Activated naive CD4-positive, alpha-beta T cell treated with anti-CD3 and anti-CD28 coated beads, Interleukin-2, amount 10 ng/mL, durations not matched to agents 7 days and 5 days (primary cell): ENCODE data around the gene PGAP3.
A peak's percentile ranks its signal among the peaks of the same experiment; 100 is the strongest.
"Not testable (repeated sequence)": the region's sequence is repeated elsewhere in the genome, so short reads cannot be mapped to it uniquely, and the experiment has no call there.

Experiments
- CTCF ChIA-PET: fragments of 350-600 bp; sonication (Branson Sonifier 250); formaldehyde crosslinking; loops from one replicate; lab custom pipeline; 2021; ENCODE audit warnings: antibody characterized with exemption; lab: Charles Lee
- DNase-seq: peaks from one replicate; pipeline ENCODE4 v3.0.0-alpha.2; 2020
- H3K27ac Mint-ChIP-seq: one replicate; pipeline ENCODE4 v1.8.0; 2021; ENCODE audit warnings: mild to moderate bottlenecking, moderate library complexity, mixed read lengths
- H3K27me3 Mint-ChIP-seq: one replicate; pipeline ENCODE4 v1.8.0; 2021; ENCODE audit warnings: mild to moderate bottlenecking, mixed read lengths
- H3K36me3 Mint-ChIP-seq: one replicate; pipeline ENCODE4 v1.8.0; 2021; ENCODE audit warnings: mixed read lengths
- H3K4me1 Mint-ChIP-seq: one replicate; pipeline ENCODE4 v1.8.0; 2021; ENCODE audit warnings: mixed read lengths
- H3K4me3 Mint-ChIP-seq: one replicate; pipeline ENCODE4 v1.8.0; 2021; ENCODE audit warnings: mild to moderate bottlenecking, moderate library complexity, mixed read lengths
- H3K9me3 Mint-ChIP-seq: one replicate; pipeline ENCODE4 v1.8.0; 2021; ENCODE audit warnings: mixed read lengths

Gene PGAP3

DNA sequence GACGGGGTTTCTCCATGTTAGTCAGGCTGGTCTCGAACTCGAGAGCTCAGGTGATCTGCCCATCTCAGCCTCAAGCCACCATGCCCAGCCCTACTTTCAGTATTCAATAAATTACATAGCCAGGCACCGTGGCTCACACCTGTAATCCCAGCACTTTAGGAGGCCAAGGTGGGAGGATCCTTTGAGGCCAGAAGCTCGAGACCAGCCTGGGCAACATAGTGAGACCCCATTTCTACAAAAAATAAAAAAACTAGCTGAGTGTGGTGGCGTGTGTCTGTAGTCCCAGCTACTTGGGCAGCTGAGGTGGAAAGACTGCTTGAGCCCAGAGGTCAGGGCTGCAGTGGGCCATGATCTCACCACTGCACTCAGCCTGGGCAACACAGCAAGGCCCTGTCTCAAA is 34.2 kb upstream of the PGAP3 start:
- Mint-ChIP-seq H3K4me1 (no peaks in the 10 kb centered on the region), H3K4me3 (no peak overlapping the region), H3K36me3 (peaks cover 3% of the 10 kb centered on the region), H3K27me3 (peaks cover 19% of the 10 kb centered on the region), H3K27ac (no peak overlapping the region), H3K9me3 (no peaks in the 10 kb centered on the region)
- CTCF ChIA-PET = interaction anchor here (1.4 kb wide), 1 partner anchor 53 kb away, joined by 3 read pairs; the partner anchor contains the start of gene PNMT
- DNase-seq = no peak

DNA sequence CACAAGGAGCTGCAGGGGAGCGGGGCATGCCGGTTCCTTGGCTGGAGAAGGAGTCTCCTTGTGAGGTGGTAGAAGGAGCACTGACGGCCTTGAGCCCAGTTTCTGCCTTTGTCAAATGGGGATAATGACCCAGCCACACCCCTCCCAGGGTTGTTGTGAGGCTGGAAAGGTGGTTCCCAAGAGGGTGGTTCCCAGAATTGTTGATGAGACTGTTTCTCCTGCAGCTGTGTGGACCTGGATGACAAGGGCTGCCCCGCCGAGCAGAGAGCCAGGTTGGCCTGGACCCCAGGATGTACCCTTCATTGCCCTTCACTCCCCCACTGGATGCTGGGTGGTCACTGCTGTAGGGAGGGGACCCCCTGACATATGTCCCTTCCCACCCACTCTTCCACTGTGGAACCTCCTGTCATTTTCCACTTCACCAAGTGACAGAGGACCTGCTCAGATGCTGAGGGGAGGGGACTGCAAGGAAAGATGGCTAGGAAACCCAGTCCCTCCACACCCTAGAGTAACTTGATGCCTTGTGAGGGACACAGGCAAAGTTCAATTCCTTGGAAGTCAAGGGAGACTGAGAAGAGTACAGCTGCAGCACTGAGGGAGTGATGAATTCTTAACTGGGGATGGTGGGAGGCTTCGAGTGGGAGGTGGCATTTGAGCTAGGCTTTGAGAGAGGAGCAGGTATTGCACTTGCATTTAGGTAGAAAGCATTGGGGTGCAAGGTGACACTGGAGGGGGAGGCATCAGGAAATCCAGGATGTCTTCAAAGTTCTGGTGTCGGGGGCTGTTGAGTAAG is 31.9 kb upstream of the PGAP3 start:
- no peak overlapping the region for H3K27ac Mint-ChIP-seq
- H3K36me3 Mint-ChIP-seq = peaks cover under 1% of the 10 kb centered on the region
- CTCF ChIA-PET = interaction anchor here (1.0 to 1.9 kb wide), 2 partner anchors 31 to 74 kb away, joined by 3 to 6 read pairs; partner anchors contain the start of gene PGAP3
- DNase-seq = no peak
- no peaks in the 10 kb centered on the region for H3K9me3 Mint-ChIP-seq
- no peak overlapping the region for H3K4me3 Mint-ChIP-seq
- peaks cover 40% of the 10 kb centered on the region for H3K27me3 Mint-ChIP-seq
- H3K4me1 Mint-ChIP-seq = no peaks in the 10 kb centered on the region

DNA sequence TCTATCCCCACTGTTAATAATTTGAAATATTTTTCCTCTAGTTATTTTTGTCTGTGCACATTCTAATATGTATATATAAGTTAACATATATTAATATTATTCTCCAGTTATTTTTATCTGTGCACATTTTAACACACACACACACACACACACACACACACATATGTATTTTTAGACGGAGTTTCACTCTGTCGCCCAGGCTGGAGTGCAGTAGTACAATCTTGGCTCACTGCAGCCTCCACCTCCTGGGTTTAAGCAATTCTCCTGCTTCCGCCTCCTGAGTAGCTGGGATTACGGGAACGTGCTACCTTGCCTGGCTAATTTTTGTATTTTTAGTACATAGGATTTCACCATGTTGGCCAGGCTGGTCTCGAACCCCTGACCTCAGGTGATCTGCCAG is 29.8 kb upstream of the PGAP3 start:
- H3K36me3 Mint-ChIP-seq = no peaks in the 10 kb centered on the region
- CTCF ChIA-PET = interaction anchor here (1.5 kb wide), 1 partner anchor 95 kb away, joined by 9 read pairs; no protein-coding TSS in a partner anchor
- H3K4me1 Mint-ChIP-seq = no peaks in the 10 kb centered on the region
- no peak for DNase-seq
- H3K4me3 Mint-ChIP-seq = no peak overlapping the region
- H3K27me3 Mint-ChIP-seq = peaks cover 40% of the 10 kb centered on the region
- H3K27ac Mint-ChIP-seq = no peak overlapping the region
- no peaks in the 10 kb centered on the region for H3K9me3 Mint-ChIP-seq

DNA sequence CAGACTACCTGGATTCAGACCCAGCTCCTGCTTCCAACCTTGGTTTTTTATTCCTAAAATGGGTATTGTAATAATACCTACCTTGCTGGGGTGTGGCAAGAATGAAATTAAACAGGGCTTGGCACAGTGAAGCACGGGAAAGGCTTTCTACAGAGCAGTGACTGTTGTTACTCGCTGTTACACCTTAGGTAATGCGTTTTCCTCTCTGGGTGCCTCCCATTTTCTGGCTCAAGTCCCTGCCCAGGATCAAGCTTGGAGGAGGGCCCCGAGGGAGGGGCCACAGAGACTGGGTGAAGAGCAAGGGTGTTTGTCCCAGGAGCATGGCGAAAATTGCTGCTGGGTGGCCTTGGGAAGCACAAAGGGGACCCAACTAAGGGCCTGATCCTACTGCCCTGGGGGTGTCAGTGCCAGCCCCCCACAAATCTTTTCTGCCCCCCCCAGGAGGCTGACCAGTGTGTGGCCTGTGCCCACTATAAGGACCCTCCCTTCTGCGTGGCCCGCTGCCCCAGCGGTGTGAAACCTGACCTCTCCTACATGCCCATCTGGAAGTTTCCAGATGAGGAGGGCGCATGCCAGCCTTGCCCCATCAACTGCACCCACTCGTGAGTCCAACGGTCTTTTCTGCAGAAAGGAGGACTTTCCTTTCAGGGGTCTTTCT is 29.2 kb upstream of the PGAP3 start:
- no peak for DNase-seq
- Mint-ChIP-seq H3K27ac (no peak overlapping the region), H3K4me3 (no peak overlapping the region), H3K4me1 (no peaks in the 10 kb centered on the region), H3K36me3 (no peaks in the 10 kb centered on the region), H3K27me3 (peaks cover 40% of the 10 kb centered on the region), H3K9me3 (no peaks in the 10 kb centered on the region)
- CTCF ChIA-PET = no interaction called here

GRCh38 chr17:39716073-39716818 is 28.4 kb upstream of the PGAP3 start:
- Mint-ChIP-seq H3K9me3 (no peaks in the 10 kb centered on the region), H3K4me3 (no peak overlapping the region), H3K36me3 (no peaks in the 10 kb centered on the region), H3K4me1 (no peaks in the 10 kb centered on the region), H3K27ac (no peak overlapping the region), H3K27me3 (peaks cover 40% of the 10 kb centered on the region)
- no peak for DNase-seq
- CTCF ChIA-PET = interaction anchor here (1.2 to 2.1 kb wide), 2 partner anchors 62 to 95 kb away, joined by 4 to 7 read pairs; no protein-coding TSS in a partner anchor

GRCh38 chr17:39715375-39716072 is 27.7 kb upstream of the PGAP3 start:
- DNase-seq = no peak
- H3K36me3 Mint-ChIP-seq = no peaks in the 10 kb centered on the region
- CTCF ChIA-PET = interaction anchor here (1.2 to 2.1 kb wide), 2 partner anchors 62 to 94 kb away, joined by 4 to 7 read pairs; no protein-coding TSS in a partner anchor
- H3K27ac Mint-ChIP-seq = no peak overlapping the region
- peaks cover 44% of the 10 kb centered on the region for H3K27me3 Mint-ChIP-seq
- no peaks in the 10 kb centered on the region for H3K4me1 Mint-ChIP-seq
- H3K4me3 Mint-ChIP-seq = no peak overlapping the region
- H3K9me3 Mint-ChIP-seq = no peaks in the 10 kb centered on the region

GRCh38 chr17:39714234-39714633 is 26.4 kb upstream of the PGAP3 start:
- Mint-ChIP-seq H3K4me3 (no peak overlapping the region), H3K27me3 (peaks cover 33% of the 10 kb centered on the region), H3K27ac (no peak overlapping the region), H3K36me3 (no peaks in the 10 kb centered on the region), H3K9me3 (no peaks in the 10 kb centered on the region), H3K4me1 (peaks cover 5% of the 10 kb centered on the region)
- no peak for DNase-seq
- CTCF ChIA-PET = interaction anchor here (2.1 kb wide), 1 partner anchor 93 kb away, joined by 7 read pairs; no protein-coding TSS in a partner anchor

DNA sequence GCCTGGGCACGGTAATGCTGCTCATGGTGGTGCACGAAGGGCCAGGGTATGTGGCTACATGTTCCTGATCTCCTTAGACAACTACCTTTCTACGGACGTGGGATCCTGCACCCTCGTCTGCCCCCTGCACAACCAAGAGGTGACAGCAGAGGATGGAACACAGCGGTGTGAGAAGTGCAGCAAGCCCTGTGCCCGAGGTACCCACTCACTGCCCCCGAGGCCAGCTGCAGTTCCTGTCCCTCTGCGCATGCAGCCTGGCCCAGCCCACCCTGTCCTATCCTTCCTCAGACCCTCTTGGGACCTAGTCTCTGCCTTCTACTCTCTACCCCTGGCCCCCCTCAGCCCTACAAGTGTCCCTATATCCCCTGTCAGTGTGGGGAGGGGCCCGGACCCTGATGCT is 24.0 kb upstream of the PGAP3 start:
- no peaks in the 10 kb centered on the region for H3K36me3 Mint-ChIP-seq
- H3K9me3 Mint-ChIP-seq = no peaks in the 10 kb centered on the region
- peaks cover 25% of the 10 kb centered on the region for H3K27me3 Mint-ChIP-seq
- DNase-seq = no peak
- H3K4me1 Mint-ChIP-seq = peaks cover 28% of the 10 kb centered on the region
- no peak overlapping the region for H3K27ac Mint-ChIP-seq
- H3K4me3 Mint-ChIP-seq = no peak overlapping the region
- CTCF ChIA-PET = no interaction called here

- DNase-seq, H3K27ac Mint-ChIP-seq, H3K9me3 Mint-ChIP-seq, H3K4me3 Mint-ChIP-seq, H3K36me3 Mint-ChIP-seq: not testable (repeated sequence)
- CTCF ChIA-PET = interaction anchor here (0.9 kb wide), 1 partner anchor 57 kb away, joined by 3 read pairs; no protein-coding TSS in a partner anchor
- Mint-ChIP-seq H3K27me3 (peaks cover 21% of the 10 kb centered on the region), H3K4me1 (peaks cover 35% of the 10 kb centered on the region)
Observed at GRCh38 chr17:39711071-39711470, 23.2 kb upstream of the PGAP3 start.

GRCh38 chr17:39709998-39710964 is 22.4 kb upstream of the PGAP3 start:
- CTCF ChIA-PET = interaction anchor here (0.9 kb wide), 1 partner anchor 56 kb away, joined by 3 read pairs; no protein-coding TSS in a partner anchor
- peak overlapping the region; percentile 58 for H3K27ac Mint-ChIP-seq
- no peaks in the 10 kb centered on the region for H3K9me3 Mint-ChIP-seq

GRCh38 chr17:39709319-39709997 is 21.6 kb upstream of the PGAP3 start:
- peaks cover 35% of the 10 kb centered on the region for H3K4me1 Mint-ChIP-seq
- CTCF ChIA-PET = interaction anchor here (1.4 kb wide), 1 partner anchor 87 kb away, joined by 5 read pairs; no protein-coding TSS in a partner anchor

More at GRCh38 chr17:39709998-39710964, 22.4 kb upstream of the PGAP3 start:
- H3K4me3 Mint-ChIP-seq = no peak overlapping the region
- DNase-seq = no peak
- peaks cover 35% of the 10 kb centered on the region for H3K4me1 Mint-ChIP-seq
- H3K36me3 Mint-ChIP-seq = no peaks in the 10 kb centered on the region
- H3K27me3 Mint-ChIP-seq = peaks cover 21% of the 10 kb centered on the region

DNA sequence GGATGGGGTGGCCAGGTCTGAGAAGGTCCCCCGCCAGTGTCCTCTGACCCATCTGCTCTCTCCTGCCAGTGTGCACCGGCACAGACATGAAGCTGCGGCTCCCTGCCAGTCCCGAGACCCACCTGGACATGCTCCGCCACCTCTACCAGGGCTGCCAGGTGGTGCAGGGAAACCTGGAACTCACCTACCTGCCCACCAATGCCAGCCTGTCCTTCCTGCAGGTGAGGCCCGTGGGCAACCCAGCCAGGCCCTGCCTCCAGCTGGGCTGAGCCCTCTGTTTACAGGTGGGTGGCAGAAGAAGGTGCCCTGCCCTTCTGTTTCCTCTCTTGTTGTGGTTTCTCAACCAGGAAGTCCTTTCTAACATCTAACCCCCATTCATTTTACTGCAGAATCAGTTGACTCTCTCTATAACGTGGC is 19.1 kb upstream of the PGAP3 start:
- Mint-ChIP-seq H3K4me3 (no peak overlapping the region), H3K27me3 (peaks cover 33% of the 10 kb centered on the region), H3K9me3 (no peaks in the 10 kb centered on the region), H3K36me3 (no peaks in the 10 kb centered on the region), H3K4me1 (peaks cover 35% of the 10 kb centered on the region), H3K27ac (peak overlapping the region; percentile 83)
- DNase-seq = peak; percentile 53
- CTCF ChIA-PET = interaction anchor here (1.3 kb wide), 1 partner anchor 84 kb away, joined by 3 read pairs; no protein-coding TSS in a partner anchor

More at GRCh38 chr17:39709319-39709997, 21.6 kb upstream of the PGAP3 start:
- no peak overlapping the region for H3K4me3 Mint-ChIP-seq
- no peaks in the 10 kb centered on the region for H3K36me3 Mint-ChIP-seq
- no peak overlapping the region for H3K27ac Mint-ChIP-seq
- no peak for DNase-seq
- H3K9me3 Mint-ChIP-seq = no peaks in the 10 kb centered on the region
- peaks cover 13% of the 10 kb centered on the region for H3K27me3 Mint-ChIP-seq
